Measurements from ENCODE around the gene CHRNE.

- no peak for TF ChIP-seq POLR2A (IDR thresholded peaks at IDR 0.05; ENCODE audit: low read depth, low read length)
- TF ChIP-seq TAF1 (IDR thresholded peaks at IDR 0.05; ENCODE audit: borderline replicate concordance, low read depth, low read length): no peak
- no peak for TF ChIP-seq POLR2AphosphoS5 (IDR thresholded peaks at IDR 0.05; ENCODE audit: low read depth, low read length)
Measured at GRCh38 chr17:4872786-4873185, 30.1 kb downstream of the CHRNE start.
